Panc1 (cell line): ENCODE measurements around the gene DIAPH3. TPM values are rescaled to one million over a fixed set of nuclear protein-coding genes. Genes with fewer than 3 reads are reported as not detected.

Experiments used
- ATAC-seq: fragments of 200-7000 bp; cut with Tn5 transposase; 2 replicates; pipeline ENCODE4 v1.9.1; 2020; ENCODE audit warnings: mild to moderate bottlenecking, moderate library complexity
- BruUV-seq: library from RNA; stranded (reverse); fragments of 400-500 nt; replicated peaks from 2 replicates; lab custom pipeline; 2021; lab: Mats Ljungman, UMichigan
- CTCF ChIA-PET: fragments of 300-600 bp; sonication (Branson Sonifier 250); formaldehyde crosslinking; loops from one replicate; lab custom pipeline; 2022; ENCODE audit warnings: antibody characterized with exemption; lab: Charles Lee
- POLR2A ChIA-PET: fragments of 300-600 bp; sonication (Branson Sonifier 250); formaldehyde crosslinking; loops from one replicate; lab custom pipeline; 2022; ENCODE audit warnings: antibody characterized with exemption; lab: Charles Lee
- DNase-seq: peaks from one replicate; pipeline ENCODE4 v3.0.0-alpha.2; 2010; ENCODE audit warnings: low read depth, low spot score
- H3K27ac ChIP-seq: 2 replicates; pipeline ENCODE4 v1.5.1; 2011; ENCODE audit warnings: mild to moderate bottlenecking, low read length, inconsistent platforms
- H3K27me3 ChIP-seq: fragments of 200-500 bp; sonication (Bioruptor generic); 2 replicates; pipeline ENCODE4 v1.6.0; 2014; ENCODE audit warnings: low read length, inconsistent platforms; ENCODE audit not compliant: control insufficient read depth, insufficient read depth
- H3K36me3 ChIP-seq: fragments of 200-500 bp; sonication (Bioruptor generic); 2 replicates; pipeline ENCODE4 v1.5.1; 2014; ENCODE audit warnings: inconsistent platforms, mild to moderate bottlenecking, low read length, moderate library complexity; ENCODE audit not compliant: control insufficient read depth, insufficient read depth
- H3K4me1 ChIP-seq: 2 replicates; pipeline ENCODE4 v1.5.1; 2011; ENCODE audit warnings: inconsistent platforms, mild to moderate bottlenecking, low read length, moderate library complexity; ENCODE audit not compliant: control insufficient read depth, insufficient read depth
- H3K4me3 ChIP-seq, 2 experiments: 2 replicates each; pipeline ENCODE4 v1.5.1; 2011 to 2012; ENCODE audit warnings: low read depth in 2 of 2, low read length in 2 of 2, mild to moderate bottlenecking in 2 of 2, inconsistent platforms in 1 of 2, moderate library complexity in 1 of 2
- H3K9me3 ChIP-seq: fragments of 200-500 bp; sonication (Bioruptor generic); 2 replicates; pipeline ENCODE4 v1.5.1; 2014; ENCODE audit warnings: low read depth, mild to moderate bottlenecking, inconsistent platforms, low read length, moderate library complexity; ENCODE audit not compliant: control insufficient read depth, insufficient read depth
- CTCF ChIP-seq: fragments of 450-650 bp; IDR thresholded peaks from 2 replicates; pipeline ENCODE4 v1.5.1; 2017; ENCODE audit warnings: mild to moderate bottlenecking
- POLR2AphosphoS5 ChIP-seq: IDR thresholded peaks from 2 replicates; pipeline ENCODE4 v1.6.1; 2012; ENCODE audit warnings: mild to moderate bottlenecking, low read depth, low read length, moderate library complexity
- REST ChIP-seq, 2 experiments: IDR thresholded peaks; 2 replicates each; pipeline ENCODE4 v1.6.1; 2011 to 2012; ENCODE audit warnings: low read depth in 2 of 2, control low read depth in 1 of 2, low read length in 1 of 2, mild to moderate bottlenecking in 1 of 2, moderate library complexity in 1 of 2; ENCODE audit not compliant: insufficient read depth in 1 of 2
- SIN3A ChIP-seq: IDR thresholded peaks from 2 replicates; pipeline ENCODE4 v1.6.1; 2012; ENCODE audit warnings: low read depth, mild to moderate bottlenecking, low read length, moderate library complexity, borderline replicate concordance; ENCODE audit not compliant: insufficient read depth
- TCF7L2 ChIP-seq: IDR thresholded peaks from 2 replicates; pipeline ENCODE4 v1.6.1; 2011; ENCODE audit warnings: mild to moderate bottlenecking, low read depth, low read length, inconsistent platforms
- in situ Hi-C: cut with HindIII; loops from 2 replicates; pipeline ENCODE4 v1.10.0; 2016; ENCODE audit warnings: low sequenced_read_pairs, low pct_unique_long_range_greater_than_20kb
- intact Hi-C: fragments of 100-400 bp; cut with micrococcal nuclease; formaldehyde crosslinking; loops from one replicate; pipeline ENCODE4 v1.10.0; 2022; ENCODE audit not compliant: unreplicated experiment
- total RNA-seq: library from RNA; stranded (reverse); gene quantifications from one replicate; pipeline ENCODE4 v1.2.1, GENCODE V29; 2021; ENCODE audit not compliant: unreplicated experiment

DIAPH3 gene
- total RNA-seq, 1 experiment from 2014 or later, result 15.4 TPM

- Histone ChIP-seq H3K27ac (no peak overlapping the region), H3K27me3 (no peaks in the 10 kb centered on the region), H3K36me3 (no peaks in the 10 kb centered on the region), H3K4me1 (no peaks in the 10 kb centered on the region), H3K9me3 (no peaks in the 10 kb centered on the region), H3K4me3 (no peak overlapping the region)
- intact Hi-C loops (no loop called here), in situ Hi-C loops (no loop called here)
- ChIA-PET CTCF (no interaction called here), POLR2A (no interaction called here)
- BruUV-seq, result no TSS peak
- TF ChIP-seq POLR2AphosphoS5 (no peak), CTCF (no peak), SIN3A (no peak), TCF7L2 (no peak)
- ATAC-seq (no peak), DNase-seq (no peak)
These were observed 273.7 kb downstream of the DIAPH3 start for GRCh38 chr13:59890054-59890453.

- TF ChIP-seq CTCF, result no peak
- no peaks in the 10 kb centered on the region for H3K4me1 ChIP-seq
- ChIA-PET POLR2A (no interaction called here), CTCF (no interaction called here)
- H3K9me3 ChIP-seq, result no peaks in the 10 kb centered on the region
- no peaks in the 10 kb centered on the region for H3K36me3 ChIP-seq
- no peaks in the 10 kb centered on the region for H3K27me3 ChIP-seq
- no peak overlapping the region for H3K27ac ChIP-seq
- intact Hi-C loops (no loop called here), in situ Hi-C loops (no loop called here)
- ATAC-seq (no peak), DNase-seq (no peak)
- no TSS peak for BruUV-seq
- H3K4me3 ChIP-seq, result no peak overlapping the region
These were observed 275.3 kb downstream of the DIAPH3 start for GRCh38 chr13:59888408-59888807.

DNA sequence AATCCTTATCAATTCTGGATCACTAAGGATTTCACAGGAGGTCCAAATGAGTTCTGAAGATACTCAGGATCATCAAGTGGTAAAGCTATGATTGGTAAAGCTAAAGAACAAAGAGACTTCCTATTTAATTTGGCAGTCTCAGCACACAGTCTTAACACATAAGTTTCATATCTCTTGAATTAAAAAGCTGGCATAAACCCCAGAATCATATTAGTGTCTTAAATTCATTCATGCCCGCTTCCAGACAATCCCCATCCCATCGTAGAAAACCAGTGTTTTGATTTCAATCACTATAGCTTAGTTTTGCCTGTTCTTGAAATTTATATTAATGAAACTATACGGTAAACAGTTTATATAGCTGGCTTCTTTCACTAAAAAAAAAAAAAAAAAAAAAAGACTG lies 278.7 kb downstream of the DIAPH3 start:
- Histone ChIP-seq H3K4me1 (no peaks in the 10 kb centered on the region), H3K9me3 (no peaks in the 10 kb centered on the region), H3K4me3 (no peak overlapping the region), H3K27me3 (no peaks in the 10 kb centered on the region), H3K36me3 (no peaks in the 10 kb centered on the region), H3K27ac (no peak overlapping the region)
- no peak for ATAC-seq
- no TSS peak for BruUV-seq
- in situ Hi-C loops (no loop called here), intact Hi-C loops (no loop called here)
- DNase-seq, result no peak
- CTCF ChIA-PET, result no interaction called here
- POLR2A ChIA-PET, result interaction anchor here (0.7 kb wide), 1 partner anchor 24 kb away, joined by 9 read pairs; no protein-coding TSS in a partner anchor
- no peak for TF ChIP-seq POLR2AphosphoS5
- TF ChIP-seq TCF7L2, result no peak
- no peak for TF ChIP-seq REST (IDR thresholded peaks at IDR 0.05; ENCODE audit: insufficient read depth in 1 of 2, low read depth in 2 of 2, low read length in 1 of 2)
